B cell (primary cell): Measurements from ENCODE around the gene NEO1. TPM values are rescaled to one million over a fixed set of nuclear protein-coding genes. Genes with fewer than 3 reads are reported as not detected.

ENCODE experiments used
- ATAC-seq: fragments of 200-7000 bp; cut with Tn5 transposase; one replicate; pipeline ENCODE4 v1.10.0; 2021; ENCODE audit warnings: low read depth, mild to moderate bottlenecking, moderate number of reproducible peaks, moderate library complexity
- CTCF ChIA-PET: fragments of 350-600 bp; sonication (Branson Sonifier 250); formaldehyde crosslinking; loops from one replicate; lab custom pipeline; 2021; ENCODE audit warnings: antibody characterized with exemption, inconsistent platforms; lab: Charles Lee
- POLR2A ChIA-PET: fragments of 350-600 bp; sonication (Branson Sonifier 250); formaldehyde crosslinking; loops from one replicate; lab custom pipeline; 2021; ENCODE audit warnings: antibody characterized with exemption; lab: Charles Lee
- DNase-seq: peaks from one replicate; pipeline ENCODE4 v3.0.0; 2013
- H2AFZ ChIP-seq: 2 replicates; pipeline ENCODE4 v1.6.1; 2012; ENCODE audit warnings: mild to moderate bottlenecking, low read depth, low read length; ENCODE audit not compliant: insufficient read depth, poor library complexity, severe bottlenecking
- H3K27ac ChIP-seq, 2 donors: 1 replicate in 1 of 2; 2 replicates in 1 of 2; pipeline ENCODE4 v1.5.1; 2012 to 2013; ENCODE audit warnings: low read length in 2 of 2, mild to moderate bottlenecking in 2 of 2, moderate library complexity in 1 of 2
- H3K27me3 ChIP-seq, 4 experiments: fragments of 200-600 bp in 1 of 4; sonication (generic) in 1 of 4; replicated peaks in 1 of 4; 1 replicate in 2 of 4; 2 replicates in 2 of 4; pipeline versions ENCODE4 v1.6.1 to v1.7.0; 2013 to 2016; ENCODE audit warnings: low read length in 3 of 4, mild to moderate bottlenecking in 2 of 4, mixed read lengths in 1 of 4, moderate library complexity in 1 of 4; ENCODE audit not compliant: insufficient read depth in 4 of 4, control insufficient read depth in 3 of 4; ENCODE audit errors: control extremely low read depth in 1 of 4
- H3K36me3 ChIP-seq, 2 experiments: replicated peaks in 1 of 2; 1 replicate in 1 of 2; 2 replicates in 1 of 2; pipeline versions ENCODE4 v1.6.1 to v1.7.1; 2013; ENCODE audit warnings: low read length in 1 of 2; ENCODE audit not compliant: insufficient read depth in 2 of 2, control insufficient read depth in 1 of 2; ENCODE audit errors: control extremely low read depth in 1 of 2, extremely low read depth in 1 of 2
- H3K4me1 ChIP-seq, 2 donors: fragments of 200-600 bp in 1 of 2; sonication (generic) in 1 of 2; 1 replicate in 1 of 2; 2 replicates in 1 of 2; pipeline versions ENCODE4 v1.5.1 to v1.6.1; 2013 to 2017; ENCODE audit warnings: low read length in 2 of 2; ENCODE audit not compliant: control insufficient read depth in 2 of 2, insufficient read depth in 2 of 2
- H3K4me2 ChIP-seq: replicated peaks from 2 replicates; pipeline ENCODE3; 2012; ENCODE audit warnings: mild to moderate bottlenecking, low read depth, low read length; ENCODE audit not compliant: poor library complexity, severe bottlenecking
- H3K4me3 ChIP-seq, 5 experiments: fragments of 200-600 bp in 1 of 5; sonication (generic) in 1 of 5; 1 replicate in 3 of 5; 2 replicates in 2 of 5; pipeline versions ENCODE4 v1.5.1 to v1.7.0; 2011 to 2016; ENCODE audit warnings: low read length in 4 of 5, mild to moderate bottlenecking in 4 of 5, low read depth in 2 of 5, control low read depth in 1 of 5, moderate library complexity in 1 of 5; ENCODE audit not compliant: insufficient read depth in 1 of 5; ENCODE audit errors: control extremely low read depth in 1 of 5, extremely low read depth in 1 of 5
- H3K79me2 ChIP-seq: fragments of 200-600 bp; sonication (generic); one replicate; pipeline ENCODE4 v1.6.0; 2016; ENCODE audit warnings: low read length; ENCODE audit not compliant: control insufficient read depth, insufficient read depth
- H3K9ac ChIP-seq: fragments of 200-600 bp; sonication (generic); 2 replicates; pipeline ENCODE4 v1.6.1; 2017; ENCODE audit warnings: mild to moderate bottlenecking, low read length, moderate library complexity
- H3K9me3 ChIP-seq, 3 donors: one replicate each; pipeline versions ENCODE4 v1.6.1 to v1.7.1; 2013; ENCODE audit warnings: low read length in 2 of 3; ENCODE audit not compliant: control insufficient read depth in 2 of 3, insufficient read depth in 1 of 3; ENCODE audit errors: control extremely low read depth in 1 of 3
- H4K20me1 ChIP-seq: 2 replicates; pipeline ENCODE4 v1.6.0; 2012; ENCODE audit warnings: mild to moderate bottlenecking, low read length; ENCODE audit not compliant: insufficient read depth, control insufficient read depth, poor library complexity, severe bottlenecking
- H3K27ac Mint-ChIP-seq: one replicate; pipeline ENCODE4 v1.8.0; 2021; ENCODE audit warnings: mixed read lengths
- H3K27me3 Mint-ChIP-seq: one replicate; pipeline ENCODE4 v1.8.0; 2021; ENCODE audit warnings: mixed read lengths
- H3K4me1 Mint-ChIP-seq: one replicate; pipeline ENCODE4 v1.8.0; 2021; ENCODE audit warnings: mixed read lengths
- H3K4me3 Mint-ChIP-seq: one replicate; pipeline ENCODE4 v1.8.0; 2021; ENCODE audit warnings: mixed read lengths
- H3K9me3 Mint-ChIP-seq: one replicate; pipeline ENCODE4 v1.8.0; 2022; ENCODE audit warnings: mixed read lengths; ENCODE audit not compliant: insufficient read depth
- EZH2 ChIP-seq: IDR thresholded peaks from 2 replicates; pipeline ENCODE4 v1.6.1; 2012; ENCODE audit warnings: borderline replicate concordance, low read depth, mild to moderate bottlenecking, moderate library complexity, low read length; ENCODE audit not compliant: insufficient read depth, poor library complexity, severe bottlenecking
- WGBS: methylation state at CpG from one replicate; pipeline ENCODE4 v1.1.5; 2013; ENCODE audit warnings: missing lambda C conversion rate; ENCODE audit not compliant: insufficient coverage; 5-methylcytosine and 5-hydroxymethylcytosine counted together
- intact Hi-C: fragments of 100-400 bp; cut with micrococcal nuclease; formaldehyde crosslinking; loops from one replicate; pipeline ENCODE4 v1.10.0; 2022
- polyA plus RNA-seq: library from polyadenylated mRNA; depleted of rRNA; stranded (reverse); fragments of >200 nt; gene quantifications from 2 replicates; pipeline ENCODE4 v1.2.3, GENCODE V29; 2012
- total RNA-seq, 2 donors: library from RNA; stranded (reverse); fragments of 120-200 nt in 1 of 2; gene quantifications; 1 replicate in 1 of 2; 2 replicates in 1 of 2; pipeline versions ENCODE4 v1.2.3 to v1.2.4, GENCODE V29; 2013 to 2022
- TF ChIP-seq, protein P1 (sequence below): fragments of 200-600 bp; IDR thresholded peaks from one replicate; pipeline ENCODE4 v1.8.0; 2022; ENCODE audit warnings: antibody characterized with exemption, mild to moderate bottlenecking

Gene NEO1
- total and polyA plus RNA-seq, 2 donors (not counting 1 experiment from before 2014, with no cell fraction given), result 1.3 to 3.9 TPM

DNA sequence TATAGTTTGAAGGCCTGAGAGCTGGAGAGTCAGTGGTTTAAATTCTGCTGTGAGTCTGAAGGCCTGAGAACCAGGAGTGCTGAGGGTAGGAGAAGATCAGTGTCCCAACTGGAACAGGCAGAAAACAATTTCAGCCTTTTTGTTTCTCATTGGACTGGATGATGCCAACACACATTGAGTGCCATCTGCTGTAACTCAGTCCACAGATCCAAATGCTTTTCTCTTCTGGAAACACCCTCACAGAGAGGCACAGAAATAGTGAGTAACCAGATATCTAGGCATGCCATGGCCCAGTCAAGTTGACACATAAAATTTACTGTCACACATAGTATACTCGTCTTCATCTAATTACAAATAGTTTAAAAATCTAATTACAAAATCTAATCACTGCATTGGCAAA is 100.8 kb downstream of the NEO1 start:
- Mint-ChIP-seq H3K27ac (no peak overlapping the region), H3K27me3 (peaks cover 7% of the 10 kb centered on the region), H3K9me3 (peaks cover 16% of the 10 kb centered on the region), H3K4me1 (no peaks in the 10 kb centered on the region), H3K4me3 (no peak overlapping the region)
- H3K36me3 ChIP-seq, result no peaks in the 10 kb centered on the region
- H3K79me2 ChIP-seq, result no peaks in the 10 kb centered on the region
- DNase-seq (no peak), ATAC-seq (no peak)
- no peak overlapping the region for H3K9ac ChIP-seq
- CTCF ChIA-PET, result no interaction called here
- no peak overlapping the region for H2AFZ ChIP-seq
- intact Hi-C loops, result no loop called here
- H3K4me2 ChIP-seq, result no peak overlapping the region
- no peaks in the 10 kb centered on the region for H3K27me3 ChIP-seq
- no peak overlapping the region for H3K27ac ChIP-seq
- no peak overlapping the region for H3K4me3 ChIP-seq
- H3K4me1 ChIP-seq, result no peaks in the 10 kb centered on the region
- H3K9me3 ChIP-seq, result peaks cover 5 to 14% (median 13%) of the 10 kb centered on the region in 3 donors
- WGBS, result no CpG with 5 or more reads among the region's 1 CpG
- TF ChIP-seq, protein P1, sequence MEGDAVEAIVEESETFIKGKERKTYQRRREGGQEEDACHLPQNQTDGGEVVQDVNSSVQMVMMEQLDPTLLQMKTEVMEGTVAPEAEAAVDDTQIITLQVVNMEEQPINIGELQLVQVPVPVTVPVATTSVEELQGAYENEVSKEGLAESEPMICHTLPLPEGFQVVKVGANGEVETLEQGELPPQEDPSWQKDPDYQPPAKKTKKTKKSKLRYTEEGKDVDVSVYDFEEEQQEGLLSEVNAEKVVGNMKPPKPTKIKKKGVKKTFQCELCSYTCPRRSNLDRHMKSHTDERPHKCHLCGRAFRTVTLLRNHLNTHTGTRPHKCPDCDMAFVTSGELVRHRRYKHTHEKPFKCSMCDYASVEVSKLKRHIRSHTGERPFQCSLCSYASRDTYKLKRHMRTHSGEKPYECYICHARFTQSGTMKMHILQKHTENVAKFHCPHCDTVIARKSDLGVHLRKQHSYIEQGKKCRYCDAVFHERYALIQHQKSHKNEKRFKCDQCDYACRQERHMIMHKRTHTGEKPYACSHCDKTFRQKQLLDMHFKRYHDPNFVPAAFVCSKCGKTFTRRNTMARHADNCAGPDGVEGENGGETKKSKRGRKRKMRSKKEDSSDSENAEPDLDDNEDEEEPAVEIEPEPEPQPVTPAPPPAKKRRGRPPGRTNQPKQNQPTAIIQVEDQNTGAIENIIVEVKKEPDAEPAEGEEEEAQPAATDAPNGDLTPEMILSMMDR, result no peak
- TF ChIP-seq EZH2, result no peak
- POLR2A ChIA-PET, result no interaction called here
- no peaks in the 10 kb centered on the region for H4K20me1 ChIP-seq

DNA sequence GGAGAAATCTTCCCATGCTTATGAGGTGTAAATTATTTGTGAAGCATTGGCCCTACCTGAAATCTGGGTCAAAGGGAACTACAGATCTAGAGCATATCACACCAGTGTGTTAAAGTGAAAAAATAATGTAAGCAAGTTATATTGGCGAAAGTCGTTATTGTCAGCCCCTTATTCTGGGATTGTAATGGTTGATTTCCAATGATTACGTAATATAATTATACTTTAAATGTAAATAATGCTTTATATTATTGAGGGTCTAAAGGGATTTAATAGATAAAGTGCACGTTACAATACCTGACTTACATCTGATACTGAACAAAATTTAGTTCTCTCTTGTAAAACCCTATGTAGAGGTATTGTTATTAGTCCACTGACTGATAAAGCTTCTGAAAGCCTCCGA is 101.2 kb downstream of the NEO1 start:
- Histone ChIP-seq H3K27me3 (no peaks in the 10 kb centered on the region), H3K27ac (no peak overlapping the region), H3K9ac (no peak overlapping the region), H4K20me1 (no peaks in the 10 kb centered on the region), H3K4me2 (no peak overlapping the region), H3K9me3 (peaks cover 5 to 14% (median 13%) of the 10 kb centered on the region in 3 donors), H3K79me2 (no peaks in the 10 kb centered on the region), H3K4me3 (no peak overlapping the region), H2AFZ (no peak overlapping the region), H3K36me3 (no peaks in the 10 kb centered on the region), H3K4me1 (no peaks in the 10 kb centered on the region)
- H3K9me3 Mint-ChIP-seq, result peaks cover 16% of the 10 kb centered on the region
- WGBS, result no CpG with 5 or more reads among the region's 5 CpGs
- no peaks in the 10 kb centered on the region for H3K4me1 Mint-ChIP-seq
- intact Hi-C loops, result no loop called here
- no peak for TF ChIP-seq EZH2
- TF ChIP-seq, protein P1, result no peak
- CTCF ChIA-PET, result no interaction called here
- H3K27me3 Mint-ChIP-seq, result peaks cover 7% of the 10 kb centered on the region
- DNase-seq (no peak), ATAC-seq (no peak)
- H3K27ac Mint-ChIP-seq, result no peak overlapping the region
- no peak overlapping the region for H3K4me3 Mint-ChIP-seq
- POLR2A ChIA-PET, result no interaction called here
